Keratinocyte (primary cell): ENCODE results near the gene TMEM132A. TPM values are rescaled to one million over a fixed set of nuclear protein-coding genes. Genes with fewer than 3 reads are reported as not detected.

Source experiments
- DNase-seq: peaks from one replicate; pipeline ENCODE4 v3.0.0-alpha.2; 2011; ENCODE audit warnings: low read depth, missing footprints, low spot score
- FAIRE-seq: peaks from 2 replicates; lab custom pipeline; 2011; peaks lifted over from hg19 to GRCh38; lab: Jason Lieb, UNC
- H2AFZ ChIP-seq: 2 replicates; pipeline ENCODE4 v1.6.0; 2012; ENCODE audit warnings: low read length, control low read depth, inconsistent platforms; ENCODE audit not compliant: control insufficient read depth
- H3K27ac ChIP-seq: 2 replicates; pipeline ENCODE4 v1.5.1; 2011; ENCODE audit warnings: low read length; ENCODE audit not compliant: control insufficient read depth, insufficient read depth
- H3K27me3 ChIP-seq: 3 replicates; pipeline ENCODE4 v1.6.0; 2011; ENCODE audit warnings: low read length; ENCODE audit not compliant: control insufficient read depth, insufficient read depth; ENCODE audit errors: extremely low read depth
- H3K36me3 ChIP-seq, 2 experiments: 2 replicates in 1 of 2; 3 replicates in 1 of 2; pipeline ENCODE4 v1.5.1; 2011; ENCODE audit warnings: low read length in 2 of 2, mild to moderate bottlenecking in 1 of 2; ENCODE audit not compliant: control insufficient read depth in 2 of 2, insufficient read depth in 2 of 2; ENCODE audit errors: extremely low read depth in 1 of 2
- H3K4me1 ChIP-seq: 3 replicates; pipeline ENCODE4 v1.5.1; 2011; ENCODE audit warnings: low read length; ENCODE audit not compliant: control insufficient read depth, insufficient read depth; ENCODE audit errors: extremely low read depth
- H3K4me2 ChIP-seq: 3 replicates; pipeline ENCODE4 v1.6.0; 2011; ENCODE audit warnings: low read depth, low read length; ENCODE audit not compliant: control insufficient read depth, insufficient read depth; ENCODE audit errors: extremely low read depth
- H3K4me3 ChIP-seq, 3 experiments: fragments of 200-600 bp in 1 of 3; sonication (generic) in 1 of 3; 2 replicates in 2 of 3; 3 replicates in 1 of 3; pipeline ENCODE4 v1.5.1; 2011 to 2016; ENCODE audit warnings: low read length in 3 of 3, mild to moderate bottlenecking in 3 of 3, control low read depth in 2 of 3, inconsistent platforms in 1 of 3, low read depth in 1 of 3, mixed read lengths in 1 of 3, mixed run types in 1 of 3, moderate library complexity in 1 of 3; ENCODE audit not compliant: control insufficient read depth in 2 of 3, insufficient read depth in 2 of 3; ENCODE audit errors: extremely low read depth in 1 of 3
- H3K79me2 ChIP-seq: 2 replicates; pipeline ENCODE4 v1.6.0; 2012; ENCODE audit warnings: low read length; ENCODE audit not compliant: control insufficient read depth, insufficient read depth
- H3K9ac ChIP-seq: 3 replicates; pipeline ENCODE4 v1.6.0; 2011; ENCODE audit warnings: low read length; ENCODE audit not compliant: control insufficient read depth, insufficient read depth; ENCODE audit errors: extremely low read depth
- H3K9me1 ChIP-seq: 3 replicates; pipeline ENCODE4 v1.6.0; 2011; ENCODE audit warnings: low read length; ENCODE audit not compliant: control insufficient read depth, insufficient read depth; ENCODE audit errors: extremely low read depth
- H3K9me3 ChIP-seq: 2 replicates; pipeline ENCODE4 v1.5.1; 2012; ENCODE audit warnings: low read depth, low read length; ENCODE audit not compliant: control insufficient read depth
- H4K20me1 ChIP-seq: 3 replicates; pipeline ENCODE4 v1.6.0; 2011; ENCODE audit warnings: low read length; ENCODE audit not compliant: control insufficient read depth, insufficient read depth; ENCODE audit errors: extremely low read depth
- EZH2 ChIP-seq: IDR thresholded peaks from one replicate; pipeline ENCODE4 v1.6.1; 2012; ENCODE audit warnings: inconsistent platforms, mild to moderate bottlenecking, low read length, moderate library complexity
- dilution Hi-C: fragments of 300-500 bp; cut with MboI; formaldehyde crosslinking; loops from one replicate; pipeline ENCODE4 v1.7.0; 2020; ENCODE audit warnings: low sequenced_read_pairs; ENCODE audit not compliant: extremely low pct_ligation_motif_present
- polyA plus RNA-seq, 5 experiments: library from polyadenylated mRNA; depleted of rRNA in 3 of 5; stranded (reverse) in 3 of 5; stranded (forward) in 1 of 5; unstranded in 1 of 5; fragments of >200 nt; gene quantifications; 1 replicate in 1 of 5; 2 replicates in 3 of 5; 3 replicates in 1 of 5; pipeline versions ENCODE4 v1.2.1 to v1.2.3, GENCODE V29; 2011 to 2012; ENCODE audit warnings: missing spikeins in 2 of 5, low read depth in 1 of 5, low replicate concordance in 1 of 5
- TF ChIP-seq, protein P1 (sequence below), 3 experiments: IDR thresholded peaks in 1 of 3; conservative IDR thresholded peaks in 1 of 3; optimal IDR thresholded peaks in 1 of 3; 2 replicates in 2 of 3; 3 replicates in 1 of 3; pipeline versions ENCODE3 to v1.5.1; 2011; ENCODE audit warnings: low read length in 3 of 3, mild to moderate bottlenecking in 3 of 3, moderate library complexity in 2 of 3, control low read depth in 1 of 3, inconsistent platforms in 1 of 3; ENCODE audit not compliant: insufficient read depth in 2 of 3; ENCODE audit errors: extremely low read depth in 1 of 3

The TMEM132A gene
- polyA plus RNA-seq, 1 donor (not counting 4 experiments of a cell fraction or from before 2014, with no cell fraction given): 16.6 TPM

DNA sequence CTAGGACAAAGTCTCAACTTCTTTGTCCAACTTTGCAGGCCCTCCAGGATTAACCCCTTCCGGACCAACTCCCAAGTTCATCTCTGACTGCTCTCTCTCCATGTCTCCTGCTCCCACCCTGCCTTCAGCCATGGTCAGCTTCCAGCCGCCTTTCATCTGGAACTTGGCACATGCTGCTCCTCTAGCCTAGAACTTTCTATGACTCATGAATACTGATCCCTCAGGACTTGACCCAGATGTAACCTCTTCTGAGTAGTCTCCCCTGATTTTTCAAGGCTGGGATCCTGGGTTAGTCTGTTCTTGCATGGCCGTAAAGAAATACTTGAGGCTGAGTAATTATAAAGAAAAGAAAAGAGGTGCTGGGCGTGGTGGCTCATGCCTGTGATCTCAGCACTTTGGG lies 32.9 kb downstream of the TMEM132A start:
- Histone ChIP-seq H3K27ac (no peak overlapping the region), H3K4me1 (no peaks in the 10 kb centered on the region)
- dilution Hi-C loops: no loop called here

DNA sequence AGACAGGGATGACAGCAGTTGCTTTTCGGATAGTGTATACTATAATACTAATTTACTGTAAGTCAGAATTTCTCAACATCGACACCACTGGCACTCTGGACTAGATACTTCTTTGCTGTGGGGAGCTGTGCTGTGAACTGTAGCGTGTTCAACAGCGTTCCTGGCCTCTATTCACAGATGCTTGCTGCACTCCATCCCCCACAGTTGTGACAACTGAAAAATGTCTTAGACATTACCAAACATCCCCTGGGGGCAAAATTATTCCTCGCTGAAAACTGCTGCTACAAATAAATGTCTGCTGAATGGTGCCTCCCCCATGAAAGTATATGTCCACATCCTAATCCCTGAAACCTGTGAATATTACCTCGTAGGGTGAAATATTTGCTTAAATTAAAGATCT lies 35.2 kb downstream of the TMEM132A start:
- no peaks in the 10 kb centered on the region for H3K4me1 ChIP-seq
- H2AFZ ChIP-seq: no peak overlapping the region
- dilution Hi-C loops: no loop called here
- no peaks in the 10 kb centered on the region for H3K9me1 ChIP-seq
- DNase-seq: no peak
- no peaks in the 10 kb centered on the region for H4K20me1 ChIP-seq
- peaks cover 5% of the 10 kb centered on the region for H3K27me3 ChIP-seq
- TF ChIP-seq, protein P1, sequence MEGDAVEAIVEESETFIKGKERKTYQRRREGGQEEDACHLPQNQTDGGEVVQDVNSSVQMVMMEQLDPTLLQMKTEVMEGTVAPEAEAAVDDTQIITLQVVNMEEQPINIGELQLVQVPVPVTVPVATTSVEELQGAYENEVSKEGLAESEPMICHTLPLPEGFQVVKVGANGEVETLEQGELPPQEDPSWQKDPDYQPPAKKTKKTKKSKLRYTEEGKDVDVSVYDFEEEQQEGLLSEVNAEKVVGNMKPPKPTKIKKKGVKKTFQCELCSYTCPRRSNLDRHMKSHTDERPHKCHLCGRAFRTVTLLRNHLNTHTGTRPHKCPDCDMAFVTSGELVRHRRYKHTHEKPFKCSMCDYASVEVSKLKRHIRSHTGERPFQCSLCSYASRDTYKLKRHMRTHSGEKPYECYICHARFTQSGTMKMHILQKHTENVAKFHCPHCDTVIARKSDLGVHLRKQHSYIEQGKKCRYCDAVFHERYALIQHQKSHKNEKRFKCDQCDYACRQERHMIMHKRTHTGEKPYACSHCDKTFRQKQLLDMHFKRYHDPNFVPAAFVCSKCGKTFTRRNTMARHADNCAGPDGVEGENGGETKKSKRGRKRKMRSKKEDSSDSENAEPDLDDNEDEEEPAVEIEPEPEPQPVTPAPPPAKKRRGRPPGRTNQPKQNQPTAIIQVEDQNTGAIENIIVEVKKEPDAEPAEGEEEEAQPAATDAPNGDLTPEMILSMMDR (optimal IDR thresholded peaks at IDR 0.05 in 1 of 3, IDR thresholded peaks at IDR 0.05 in 1 of 3, conservative IDR thresholded peaks at IDR 0.05 in 1 of 3; ENCODE audit: extremely low read depth in 1 of 3, insufficient read depth in 2 of 3, low read length in 3 of 3): no peak
- no peak for TF ChIP-seq EZH2
- no peaks in the 10 kb centered on the region for H3K9me3 ChIP-seq
- H3K79me2 ChIP-seq: no peaks in the 10 kb centered on the region
- H3K9ac ChIP-seq: no peak overlapping the region
- FAIRE-seq: no peak
- H3K4me3 ChIP-seq: no peak overlapping the region
- H3K27ac ChIP-seq: no peak overlapping the region
- H3K36me3 ChIP-seq: no peaks in the 10 kb centered on the region
- no peak overlapping the region for H3K4me2 ChIP-seq

More for the DNA sequence above, 32.9 kb downstream of the TMEM132A start:
- peaks cover 5% of the 10 kb centered on the region for H3K27me3 ChIP-seq
- H3K4me2 ChIP-seq: no peak overlapping the region
- H3K9me3 ChIP-seq: no peaks in the 10 kb centered on the region
- H4K20me1 ChIP-seq: no peaks in the 10 kb centered on the region
- TF ChIP-seq, protein P1 (optimal IDR thresholded peaks at IDR 0.05 in 1 of 3, IDR thresholded peaks at IDR 0.05 in 1 of 3, conservative IDR thresholded peaks at IDR 0.05 in 1 of 3; ENCODE audit: extremely low read depth in 1 of 3, insufficient read depth in 2 of 3, low read length in 3 of 3): no peak
- TF ChIP-seq EZH2: no peak
- no peak overlapping the region for H3K4me3 ChIP-seq
- H2AFZ ChIP-seq: no peak overlapping the region
- DNase-seq (no peak), FAIRE-seq (no peak)
- H3K9ac ChIP-seq: no peak overlapping the region
- H3K9me1 ChIP-seq: no peaks in the 10 kb centered on the region
- H3K79me2 ChIP-seq: no peaks in the 10 kb centered on the region
- no peaks in the 10 kb centered on the region for H3K36me3 ChIP-seq
